Gastroesophageal sphincter (tissue), 4 donors: ENCODE data around the gene HAVCR2. TPM values are rescaled to one million over a fixed set of nuclear protein-coding genes. Genes with fewer than 3 reads are reported as not detected.

Source experiments
- ATAC-seq: fragments of 150-250 bp; one replicate; pipeline ENCODE4 v1.9.1; 2016; ENCODE audit warnings: mild to moderate bottlenecking, moderate library complexity
- H3K27ac ChIP-seq, 4 donors: fragments of 200-600 bp; sonication (generic) in 3 of 4; 1 replicate in 3 of 4; 2 replicates in 1 of 4; pipeline ENCODE4 v1.5.1; 2016 to 2019
- H3K27me3 ChIP-seq: fragments of 200-600 bp; sonication (generic); one replicate; pipeline ENCODE4 v1.5.1; 2019
- H3K36me3 ChIP-seq, 2 donors: fragments of 200-600 bp; sonication (generic); one replicate each; pipeline ENCODE4 v1.5.1; 2019; ENCODE audit warnings: control low read depth in 1 of 2
- H3K4me1 ChIP-seq, 3 donors: fragments of 200-600 bp; sonication (generic); 1 replicate in 2 of 3; 2 replicates in 1 of 3; pipeline ENCODE4 v1.5.1; 2016 to 2019; ENCODE audit warnings: control low read depth in 2 of 3
- H3K4me3 ChIP-seq, 2 donors: fragments of 200-600 bp; sonication (generic); one replicate each; pipeline ENCODE4 v1.5.1; 2019; ENCODE audit warnings: mild to moderate bottlenecking in 1 of 2, moderate library complexity in 1 of 2
- H3K9me3 ChIP-seq, 3 donors: fragments of 200-600 bp; sonication (generic); one replicate each; pipeline ENCODE4 v1.5.1; 2017 to 2019; ENCODE audit warnings: control low read depth in 2 of 3
- EP300 ChIP-seq: sonication (generic); formaldehyde crosslinking; IDR thresholded peaks from one replicate; pipeline ENCODE4 v1.6.1; 2017; ENCODE audit warnings: antibody characterized with exemption, mild to moderate bottlenecking
- POLR2A ChIP-seq, 2 donors: fragments of 450-650 bp; IDR thresholded peaks; one replicate each; pipeline ENCODE4 v1.6.1; 2017; ENCODE audit warnings: antibody characterized with exemption in 2 of 2, mild to moderate bottlenecking in 2 of 2, moderate library complexity in 1 of 2
- POLR2AphosphoS5 ChIP-seq: sonication (generic); formaldehyde crosslinking; IDR thresholded peaks from one replicate; pipeline ENCODE4 v1.6.1; 2017; ENCODE audit warnings: antibody characterized with exemption
- WGBS, 2 donors: methylation state at CpG; one replicate each; pipeline ENCODE4 v1.1.5; 2018; ENCODE audit warnings: low coverage in 1 of 2; 5-methylcytosine and 5-hydroxymethylcytosine counted together
- total RNA-seq, 4 donors: library from RNA; depleted of rRNA; stranded (reverse); fragments of >200 nt; gene quantifications; one replicate each; pipeline ENCODE4 v1.1.0, GENCODE V29; 2016
- TF ChIP-seq, protein P1 (sequence below), 4 experiments: fragments of 200-600 bp in 2 of 4; fragments of 450-650 bp in 2 of 4; sonication (generic) in 1 of 4; IDR thresholded peaks; one replicate each; pipeline ENCODE4 v1.5.1; 2017 to 2019; ENCODE audit warnings: antibody characterized with exemption in 4 of 4, mild to moderate bottlenecking in 2 of 4, moderate library complexity in 2 of 4

The HAVCR2 gene
- total RNA-seq, 4 donors from 2014 or later, result 4.7 to 15.2 (median 10.1) TPM

DNA sequence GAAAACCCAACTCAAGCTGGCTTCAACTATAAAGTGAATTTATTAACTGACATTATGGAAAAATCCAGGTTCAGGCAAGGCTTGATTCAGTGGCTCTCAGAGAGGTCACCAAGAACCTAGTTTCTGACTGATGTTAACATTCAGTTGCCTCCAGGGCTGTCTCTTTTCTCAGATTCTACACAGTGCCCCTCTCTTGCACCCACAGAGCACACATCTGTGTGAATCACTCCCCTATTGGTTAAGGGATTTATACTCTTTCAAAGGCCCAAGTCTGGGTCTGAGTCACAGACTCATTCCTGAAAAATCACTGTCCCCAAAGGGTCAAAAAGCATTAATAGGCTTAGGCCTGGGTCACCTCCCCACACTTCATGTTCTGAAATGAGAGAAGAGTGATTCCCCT lies 6.2 kb upstream of the HAVCR2 start:
- ATAC-seq, result no peak
- no peaks in the 10 kb centered on the region for H3K9me3 ChIP-seq
- H3K27me3 ChIP-seq, result no peaks in the 10 kb centered on the region
- H3K27ac ChIP-seq, result no peak overlapping the region
- H3K4me3 ChIP-seq, result no peak overlapping the region
- TF ChIP-seq POLR2A (IDR thresholded peaks at IDR 0.05) (no peak), POLR2AphosphoS5 (no peak), EP300 (no peak)
- TF ChIP-seq, protein P1, sequence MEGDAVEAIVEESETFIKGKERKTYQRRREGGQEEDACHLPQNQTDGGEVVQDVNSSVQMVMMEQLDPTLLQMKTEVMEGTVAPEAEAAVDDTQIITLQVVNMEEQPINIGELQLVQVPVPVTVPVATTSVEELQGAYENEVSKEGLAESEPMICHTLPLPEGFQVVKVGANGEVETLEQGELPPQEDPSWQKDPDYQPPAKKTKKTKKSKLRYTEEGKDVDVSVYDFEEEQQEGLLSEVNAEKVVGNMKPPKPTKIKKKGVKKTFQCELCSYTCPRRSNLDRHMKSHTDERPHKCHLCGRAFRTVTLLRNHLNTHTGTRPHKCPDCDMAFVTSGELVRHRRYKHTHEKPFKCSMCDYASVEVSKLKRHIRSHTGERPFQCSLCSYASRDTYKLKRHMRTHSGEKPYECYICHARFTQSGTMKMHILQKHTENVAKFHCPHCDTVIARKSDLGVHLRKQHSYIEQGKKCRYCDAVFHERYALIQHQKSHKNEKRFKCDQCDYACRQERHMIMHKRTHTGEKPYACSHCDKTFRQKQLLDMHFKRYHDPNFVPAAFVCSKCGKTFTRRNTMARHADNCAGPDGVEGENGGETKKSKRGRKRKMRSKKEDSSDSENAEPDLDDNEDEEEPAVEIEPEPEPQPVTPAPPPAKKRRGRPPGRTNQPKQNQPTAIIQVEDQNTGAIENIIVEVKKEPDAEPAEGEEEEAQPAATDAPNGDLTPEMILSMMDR (IDR thresholded peaks at IDR 0.05), result no peak
- peaks cover 0 to 7% (median 0%) of the 10 kb centered on the region in 3 donors for H3K4me1 ChIP-seq
- no peaks in the 10 kb centered on the region for H3K36me3 ChIP-seq

DNA sequence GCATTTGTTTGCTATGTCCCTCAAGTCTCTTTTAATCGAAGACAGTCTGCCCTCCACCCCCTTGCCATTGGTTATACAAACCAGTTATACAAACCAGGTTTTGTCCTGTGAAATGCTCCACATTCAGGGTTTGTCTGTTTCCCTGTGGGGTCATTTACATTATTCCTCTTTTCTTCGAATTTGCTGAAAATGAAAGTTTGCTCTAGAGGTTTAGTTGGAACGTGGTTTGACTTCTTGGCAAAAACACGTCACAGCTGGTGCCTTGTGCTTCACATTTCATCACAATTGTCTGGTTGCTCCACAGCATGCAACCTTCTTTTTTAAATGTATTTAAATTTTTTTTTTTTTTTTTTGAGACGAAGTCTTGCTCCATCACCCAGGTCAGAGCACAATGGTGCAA lies 4.2 kb upstream of the HAVCR2 start:
- no peaks in the 10 kb centered on the region for H3K9me3 ChIP-seq
- TF ChIP-seq POLR2A (IDR thresholded peaks at IDR 0.05) (no peak), POLR2AphosphoS5 (no peak), EP300 (no peak)
- TF ChIP-seq, protein P1 (IDR thresholded peaks at IDR 0.05), result no peak
- no peak overlapping the region for H3K4me3 ChIP-seq
- H3K27ac ChIP-seq, result no peak overlapping the region
- H3K27me3 ChIP-seq, result no peaks in the 10 kb centered on the region
- peaks cover 0 to 7% (median 0%) of the 10 kb centered on the region in 3 donors for H3K4me1 ChIP-seq
- no peaks in the 10 kb centered on the region for H3K36me3 ChIP-seq
- 44 to 63% methylated on average over 4 to 5 of the region's 5 CpGs for WGBS, 2 donors
- ATAC-seq, result peak; percentile 31

DNA sequence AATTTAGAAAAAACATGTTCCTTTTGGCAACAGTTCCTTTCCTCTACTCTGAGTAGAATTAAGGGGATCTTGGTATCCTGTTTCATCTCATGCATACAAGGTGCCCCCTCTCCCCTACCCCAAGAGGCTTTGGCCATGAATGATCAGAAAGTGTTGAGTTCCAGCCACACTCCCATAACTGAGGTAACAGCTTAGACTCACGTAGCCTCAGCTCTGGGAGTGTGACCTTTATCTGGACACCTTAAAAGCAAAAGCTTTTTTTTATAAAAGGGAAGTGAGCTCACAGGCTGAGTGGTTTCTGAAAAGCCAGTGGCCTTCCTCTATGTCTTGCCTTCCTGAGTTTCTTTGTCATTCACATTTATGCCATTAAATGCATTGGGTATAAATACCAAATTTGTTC lies 900 bp upstream of the HAVCR2 start:
- WGBS, 2 donors, result 60% methylated on average over 1 of the region's 1 CpG; no CpG with 5 or more reads in 1 of the 2 donors
- no peak for ATAC-seq
- H3K27ac ChIP-seq, result no peak overlapping the region
- no peaks in the 10 kb centered on the region for H3K4me1 ChIP-seq
- no peaks in the 10 kb centered on the region for H3K36me3 ChIP-seq
- TF ChIP-seq, protein P1 (IDR thresholded peaks at IDR 0.05), result no peak
- no peak for TF ChIP-seq POLR2A (IDR thresholded peaks at IDR 0.05)
- TF ChIP-seq EP300, result no peak
- TF ChIP-seq POLR2AphosphoS5, result no peak
- no peaks in the 10 kb centered on the region for H3K9me3 ChIP-seq
- H3K27me3 ChIP-seq, result no peaks in the 10 kb centered on the region
- H3K4me3 ChIP-seq, result no peak overlapping the region

DNA sequence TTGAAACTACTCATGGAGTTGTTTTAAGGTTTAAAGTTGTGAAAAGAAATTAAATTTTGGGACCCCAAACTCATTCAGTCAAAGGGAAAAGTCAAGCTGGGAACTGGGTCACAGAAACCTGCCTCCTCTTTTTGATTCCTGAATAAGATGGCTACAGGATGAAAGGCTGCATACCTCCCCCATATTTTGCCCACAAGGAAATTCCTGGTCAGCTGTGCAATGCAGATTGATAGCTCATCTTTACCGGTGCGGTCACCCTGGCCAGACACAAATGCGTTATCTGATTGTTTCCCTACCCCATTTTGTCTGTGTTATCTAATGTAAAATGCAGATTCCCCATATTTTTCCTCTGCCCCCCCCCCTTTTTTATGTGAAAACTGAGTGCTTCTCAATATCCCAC lies 1.3 kb downstream of the HAVCR2 start:
- Histone ChIP-seq H3K36me3 (no peaks in the 10 kb centered on the region), H3K27ac (peak overlapping the region in 1 of 4 donors; percentile 5), H3K4me1 (no peaks in the 10 kb centered on the region), H3K9me3 (no peaks in the 10 kb centered on the region), H3K4me3 (peak overlapping the region in 1 of 2 donors; percentile 28), H3K27me3 (no peaks in the 10 kb centered on the region)
- ATAC-seq, result no peak
- 90% methylated on average over 3 of the region's 3 CpGs; no CpG with 5 or more reads in 1 of the 2 donors for WGBS, 2 donors
- TF ChIP-seq, protein P1 (IDR thresholded peaks at IDR 0.05), result no peak
- TF ChIP-seq POLR2AphosphoS5 (no peak), POLR2A (IDR thresholded peaks at IDR 0.05) (no peak), EP300 (no peak)

DNA sequence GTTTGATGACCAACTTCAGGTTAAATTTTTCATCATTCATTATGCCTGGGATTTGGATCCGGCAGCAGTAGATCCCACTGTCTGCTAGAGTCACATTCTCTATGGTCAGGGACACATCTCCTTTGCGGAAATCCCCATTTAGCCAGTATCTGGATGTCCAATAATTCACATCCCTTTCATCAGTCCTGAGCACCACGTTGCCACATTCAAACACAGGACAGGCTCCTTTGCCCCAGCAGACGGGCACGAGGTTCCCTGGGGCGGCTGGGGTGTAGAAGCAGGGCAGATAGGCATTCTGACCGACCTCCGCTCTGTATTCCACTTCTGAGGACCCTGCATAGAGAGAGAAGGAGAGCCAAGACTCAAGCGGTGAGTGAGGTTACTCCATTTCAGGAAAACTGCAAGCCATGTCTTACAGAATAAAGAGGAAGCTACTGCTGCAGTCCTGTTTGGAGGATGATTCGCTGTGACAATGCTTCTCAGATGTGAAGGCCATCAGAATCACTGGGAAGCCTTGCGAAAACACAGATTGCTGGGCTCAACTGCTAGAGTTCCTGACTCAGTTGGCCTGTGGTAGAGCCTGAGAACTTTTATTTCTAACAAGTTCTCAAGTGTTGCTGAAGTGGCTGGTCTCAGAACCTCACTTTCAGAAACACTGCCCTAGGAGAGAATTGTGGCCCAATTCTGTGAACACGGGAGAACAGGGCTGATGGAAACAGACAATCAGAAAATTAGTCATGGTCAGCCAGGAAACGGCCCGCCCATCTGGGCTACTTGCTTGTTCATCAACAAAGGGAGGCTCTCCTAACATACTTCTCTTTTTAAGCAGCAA lies 2.0 kb downstream of the HAVCR2 start:
- H3K9me3 ChIP-seq, result no peaks in the 10 kb centered on the region
- ATAC-seq, result peak; percentile 19
- H3K27me3 ChIP-seq, result no peaks in the 10 kb centered on the region
- TF ChIP-seq, protein P1 (IDR thresholded peaks at IDR 0.05), result no peak
- no peak for TF ChIP-seq POLR2AphosphoS5
- H3K27ac ChIP-seq, result peak overlapping the region in 3 of 4 donors; percentile 5 to 47 (median 9)
- 69 to 80% methylated on average over 6 to 8 of the region's 14 CpGs for WGBS, 2 donors
- H3K4me1 ChIP-seq, result no peaks in the 10 kb centered on the region
- peak overlapping the region in 1 of 2 donors; percentile 28 for H3K4me3 ChIP-seq
- H3K36me3 ChIP-seq, result no peaks in the 10 kb centered on the region
